Measurements from ENCODE around the gene CACNB4. TPM values are rescaled to one million over a fixed set of nuclear protein-coding genes. Genes with fewer than 3 reads are reported as not detected.
"Not testable (repeated sequence)": the region's sequence is repeated elsewhere in the genome, so short reads cannot be mapped to it uniquely, and the experiment has no call there.

Gene CACNB4
- total and polyA plus RNA-seq, 8 donors = 0.34 to 1.3 (median 0.70) TPM

- FAIRE-seq = no peak
- no peak for DNase-seq
- 52 to 57% methylated on average over 5 of the region's 5 CpGs for WGBS, 2 donors
- no peak for ATAC-seq
- no peak for TF ChIP-seq CTCF (IDR thresholded peaks at IDR 0.05)
- no peaks in the 10 kb centered on the region for H3K4me1 ChIP-seq
- no peaks in the 10 kb centered on the region for H3K27me3 ChIP-seq
- intact Hi-C loops (cut with DNase I) = no loop called here
- H3K9me3 ChIP-seq = no peaks in the 10 kb centered on the region
- no peak overlapping the region for H3K4me3 ChIP-seq
- no peak overlapping the region for H3K27ac ChIP-seq
- no peaks in the 10 kb centered on the region for H3K36me3 ChIP-seq
Measured at GRCh38 chr2:152028182-152028862, 70.5 kb downstream of the CACNB4 start.

GRCh38 chr2:152025678-152026287, 73.1 kb downstream of the CACNB4 start:
- Histone ChIP-seq H3K9me3 (no peaks in the 10 kb centered on the region), H3K36me3 (no peaks in the 10 kb centered on the region), H3K4me3 (peak overlapping the region in 1 of 4 donors; percentile 29), H3K27ac (no peak overlapping the region), H3K4me1 (no peaks in the 10 kb centered on the region), H3K27me3 (no peaks in the 10 kb centered on the region)
- intact Hi-C loops (cut with DNase I) = no loop called here
- WGBS, 2 donors = 11 to 14% methylated on average over 15 of the region's 15 CpGs
- peak; percentile 92 to 93 (median 92) for TF ChIP-seq CTCF (IDR thresholded peaks at IDR 0.05)
- FAIRE-seq = peak; percentile 74
- peak; percentile 63 to 91 (median 82) for DNase-seq
- ATAC-seq = peak; percentile 97 to 99 (median 98)

- intact Hi-C loops (cut with DNase I) = no loop called here
- no peaks in the 10 kb centered on the region for H3K36me3 ChIP-seq
- no peak for TF ChIP-seq CTCF (IDR thresholded peaks at IDR 0.05)
- WGBS, 2 donors = 42 to 71% methylated on average over 2 of the region's 2 CpGs
- no peaks in the 10 kb centered on the region for H3K9me3 ChIP-seq
- H3K4me1 ChIP-seq = no peaks in the 10 kb centered on the region
- DNase-seq = no peak
- no peak for FAIRE-seq
- no peaks in the 10 kb centered on the region for H3K27me3 ChIP-seq
- ATAC-seq = no peak
- no peak overlapping the region for H3K4me3 ChIP-seq
- H3K27ac ChIP-seq = no peak overlapping the region
Measured at GRCh38 chr2:152024477-152024876, 74.4 kb downstream of the CACNB4 start.

GRCh38 chr2:152022090-152022489, 76.8 kb downstream of the CACNB4 start:
- WGBS, 2 donors = 59 to 70% methylated on average over 3 of the region's 3 CpGs
- Histone ChIP-seq H3K4me3 (no peak overlapping the region), H3K27me3 (no peaks in the 10 kb centered on the region), H3K4me1 (no peaks in the 10 kb centered on the region), H3K9me3 (no peaks in the 10 kb centered on the region), H3K27ac (no peak overlapping the region), H3K36me3 (no peaks in the 10 kb centered on the region)
- intact Hi-C loops (cut with DNase I) = no loop called here
- no peak for TF ChIP-seq CTCF (IDR thresholded peaks at IDR 0.05)
- DNase-seq (no peak), ATAC-seq (no peak), FAIRE-seq (no peak)

GRCh38 chr2:152021001-152021400, 77.8 kb downstream of the CACNB4 start:
- H3K9me3 ChIP-seq; DNase-seq; FAIRE-seq; H3K27ac ChIP-seq; intact Hi-C loops (cut with DNase I); H3K36me3 ChIP-seq; H3K4me3 ChIP-seq; H3K4me1 ChIP-seq; ATAC-seq; H3K27me3 ChIP-seq: not testable (repeated sequence)
- WGBS, 2 donors = 84 to 87% methylated on average over 11 of the region's 11 CpGs

Measured in pancreas (tissue), 10 donors.